ENCODE results near the gene PARN. TPM values are rescaled to one million over a fixed set of nuclear protein-coding genes. Genes with fewer than 3 reads are reported as not detected.

The PARN gene
- total RNA-seq, 1 experiment from 2014 or later, result 42.5 TPM

DNA sequence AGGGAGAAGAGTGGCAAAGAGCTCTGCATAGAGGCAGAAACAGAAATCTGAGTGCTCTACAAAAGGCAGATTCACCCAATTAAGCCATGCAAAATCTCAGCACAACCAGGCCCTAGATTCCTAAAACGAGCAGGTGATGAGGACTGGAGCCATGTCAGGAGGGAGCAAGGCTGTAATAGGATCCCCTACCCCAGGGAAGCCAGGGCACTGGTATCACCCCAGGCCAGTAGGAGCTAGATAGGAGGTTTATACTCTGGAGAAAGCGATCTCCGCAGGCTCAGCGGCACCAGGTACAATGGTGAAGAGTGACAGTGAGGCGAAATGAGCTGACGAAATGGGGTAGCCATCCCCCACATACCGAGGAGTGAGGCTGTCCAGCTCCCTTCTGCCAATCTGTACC is 171.5 kb downstream of the PARN start:
- ATAC-seq (no peak), DNase-seq (ENCODE audit: low read depth, low spot score) (no peak)
- Histone ChIP-seq H3K79me2 (ENCODE audit: insufficient read depth, low read length) (no peaks in the 10 kb centered on the region), H3K9ac (ENCODE audit: low read length) (no peak overlapping the region), H2AFZ (ENCODE audit: low read depth, low read length, poor library complexity, severe bottlenecking) (no peak overlapping the region), H3K4me1 (ENCODE audit: control insufficient read depth in 1 of 2, insufficient read depth in 2 of 2, low read length in 2 of 2) (peaks cover 0 to 11% of the 10 kb centered on the region in 2 experiments; a peak in 2 of 4 replicates), H4K20me1 (ENCODE audit: insufficient read depth) (no peaks in the 10 kb centered on the region), H3K27me3 (ENCODE audit: insufficient read depth, low read length) (no peaks in the 10 kb centered on the region), H3K4me3 (replicated peaks in 1 of 2; ENCODE audit: low read depth in 1 of 2, low read length in 2 of 2) (no peak overlapping the region), H3K9me2 (ENCODE audit: insufficient read depth) (no peaks in the 10 kb centered on the region), H3K4me2 (ENCODE audit: low read length) (no peak overlapping the region), H3K36me3 (ENCODE audit: control insufficient read depth in 1 of 2, insufficient read depth in 2 of 2, low read length in 2 of 2) (no peaks in the 10 kb centered on the region), H3K27ac (ENCODE audit: low read depth, low read length) (no peak overlapping the region), H3K9me3 (ENCODE audit: control insufficient read depth in 1 of 2, insufficient read depth in 1 of 2, low read depth in 1 of 2, low read length in 2 of 2) (peaks cover 0 to 3% of the 10 kb centered on the region in 2 experiments; a peak in 1 of 4 replicates)
- ChIA-PET RAD21 (ENCODE audit: low non-redundant PET in 1 of 2, low total read pairs in 2 of 2, uncharacterized antibody in 2 of 2, unreplicated experiment in 2 of 2) (no interaction called here), CTCF (no interaction called here), POLR2A (no interaction called here)
- intact Hi-C loops (cut with micrococcal nuclease), result no loop called here
- TF ChIP-seq EZH2phosphoT487 (IDR thresholded peaks at IDR 0.05; ENCODE audit: borderline replicate concordance) (no peak), EGR1 (IDR thresholded peaks at IDR 0.05; ENCODE audit: low read depth) (no peak)
- BruUV-seq (replicated peaks), result no TSS peak

DNA sequence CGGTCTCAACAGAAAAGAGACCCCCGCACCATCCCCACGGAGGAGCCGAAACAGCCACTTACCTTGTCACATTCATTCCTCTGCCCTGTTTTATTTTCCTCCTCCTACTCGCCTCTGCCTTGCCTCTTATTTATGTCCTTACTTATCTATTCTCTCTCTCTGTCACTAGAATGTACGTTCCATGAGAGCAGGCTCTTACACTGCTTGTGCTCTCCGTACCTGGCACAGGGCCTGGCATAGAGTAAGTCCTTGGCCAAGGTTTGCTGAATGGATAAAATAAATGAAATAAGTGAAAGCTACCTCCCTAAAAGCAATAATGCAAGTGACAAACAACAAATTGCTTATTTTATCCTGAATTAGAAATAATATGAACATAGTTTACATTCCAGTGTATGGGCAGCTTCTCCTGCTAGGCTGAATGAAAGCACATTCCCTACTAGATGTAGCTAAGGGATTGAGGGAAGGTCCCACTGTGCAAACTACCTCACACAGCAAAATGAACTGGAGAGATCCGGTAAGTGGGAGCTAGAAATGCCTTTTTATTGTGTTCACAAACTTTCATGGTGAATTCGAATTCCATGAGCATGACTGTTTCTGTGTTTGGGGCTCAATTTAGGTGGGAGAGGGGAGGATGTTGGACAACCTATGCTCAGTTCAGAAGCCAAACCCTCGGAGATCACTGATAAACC is 173.1 kb downstream of the PARN start:
- intact Hi-C loops (cut with micrococcal nuclease), result no loop called here
- no peak for ATAC-seq
- BruUV-seq (replicated peaks), result no TSS peak
- H4K20me1 ChIP-seq (ENCODE audit: insufficient read depth), result no peaks in the 10 kb centered on the region
- no peaks in the 10 kb centered on the region for H3K27me3 ChIP-seq (ENCODE audit: insufficient read depth, low read length)
- TF ChIP-seq SIN3A (IDR thresholded peaks at IDR 0.05; ENCODE audit: low read depth), result no peak
- TF ChIP-seq TCF7L2 (IDR thresholded peaks at IDR 0.05; ENCODE audit: borderline replicate concordance, extremely low read depth, insufficient read depth, insufficient read length), result no peak
- no peak for TF ChIP-seq EZH2phosphoT487 (IDR thresholded peaks at IDR 0.05; ENCODE audit: borderline replicate concordance)
- no peak for TF ChIP-seq EGR1 (IDR thresholded peaks at IDR 0.05; ENCODE audit: low read depth)
- TF ChIP-seq ZNF274 (IDR thresholded peaks at IDR 0.05; ENCODE audit: low read depth, low read length), result no peak
- TF ChIP-seq JUND (IDR thresholded peaks at IDR 0.05), result no peak
- TF ChIP-seq SRF (IDR thresholded peaks at IDR 0.05; ENCODE audit: low read depth), result no peak
- H3K9ac ChIP-seq (ENCODE audit: low read length), result no peak overlapping the region
- peaks cover 0 to 11% of the 10 kb centered on the region in 2 experiments; a peak in 2 of 4 replicates for H3K4me1 ChIP-seq (ENCODE audit: control insufficient read depth in 1 of 2, insufficient read depth in 2 of 2, low read length in 2 of 2)
- no peak overlapping the region for H3K4me2 ChIP-seq (ENCODE audit: low read length)
- ChIA-PET POLR2A (no interaction called here), CTCF (interaction anchor here (0.6 kb wide), 1 partner anchor 721 kb away, joined by 3 read pairs; no protein-coding TSS in a partner anchor), RAD21 (ENCODE audit: low non-redundant PET in 1 of 2, low total read pairs in 2 of 2, uncharacterized antibody in 2 of 2, unreplicated experiment in 2 of 2) (no interaction called here)
- DNase-seq (ENCODE audit: low read depth, low spot score), result no peak
- no peaks in the 10 kb centered on the region for H3K9me3 ChIP-seq (ENCODE audit: control insufficient read depth in 1 of 2, insufficient read depth in 1 of 2, low read depth in 1 of 2, low read length in 2 of 2)
- no peaks in the 10 kb centered on the region for H3K36me3 ChIP-seq (ENCODE audit: control insufficient read depth in 1 of 2, insufficient read depth in 2 of 2, low read length in 2 of 2)
- H3K9me2 ChIP-seq (ENCODE audit: insufficient read depth), result no peaks in the 10 kb centered on the region
- no peak overlapping the region for H2AFZ ChIP-seq (ENCODE audit: low read depth, low read length, poor library complexity, severe bottlenecking)
- H3K27ac ChIP-seq (ENCODE audit: low read depth, low read length), result no peak overlapping the region
- H3K4me3 ChIP-seq (replicated peaks in 1 of 2; ENCODE audit: low read depth in 1 of 2, low read length in 2 of 2), result no peak overlapping the region
- no peaks in the 10 kb centered on the region for H3K79me2 ChIP-seq (ENCODE audit: insufficient read depth, low read length)
